HCT116 (cell line): Measurements from ENCODE around the gene CATSPERZ. TPM values are rescaled to one million over a fixed set of nuclear protein-coding genes. Genes with fewer than 3 reads are reported as not detected.

Experiments
- ATAC-seq: fragments of 200-7000 bp; cut with Tn5 transposase; 2 replicates; pipeline ENCODE4 v1.9.1; 2020; ENCODE audit warnings: mild to moderate bottlenecking, moderate library complexity
- BruUV-seq: library from RNA; stranded (reverse); fragments of 400-500 nt; replicated peaks from 2 replicates; lab custom pipeline; 2021; lab: Mats Ljungman, UMichigan
- CTCF ChIA-PET: fragments of 300-600 bp; sonication (Branson Sonifier 250); formaldehyde crosslinking; loops from one replicate; lab custom pipeline; 2021; ENCODE audit warnings: antibody characterized with exemption; lab: Charles Lee
- POLR2A ChIA-PET: fragments of 300-600, 350-600 bp; sonication (Branson Sonifier 250); formaldehyde crosslinking; loops from one replicate; lab custom pipeline; 2021; ENCODE audit warnings: antibody characterized with exemption; lab: Charles Lee
- RAD21 ChIA-PET, 2 experiments: fragments of 300-600 bp; sonication (Branson Sonifier 250); formaldehyde crosslinking; loops; one replicate each; lab custom pipeline; 2023; ENCODE audit warnings: low total read pairs in 2 of 2; ENCODE audit not compliant: uncharacterized antibody in 2 of 2, unreplicated experiment in 2 of 2, low non-redundant PET in 1 of 2; lab: Charles Lee
- DNase-seq: peaks from one replicate; pipeline ENCODE4 v3.0.0-alpha.2; 2010; ENCODE audit warnings: low read depth, low spot score
- H2AFZ ChIP-seq: fragments of 200-600 bp; shearing (Covaris generic), sonication (generic); 2 replicates; pipeline ENCODE4 v1.6.1; 2017; ENCODE audit warnings: low read depth, mixed run types, mixed read lengths, antibody characterized with exemption, low read length; ENCODE audit not compliant: poor library complexity, severe bottlenecking
- H3K27ac ChIP-seq: 2 replicates; pipeline ENCODE4 v1.5.1; 2012; ENCODE audit warnings: low read depth, low read length
- H3K27me3 ChIP-seq: fragments of 200-600 bp; sonication (generic); 2 replicates; pipeline ENCODE4 v1.6.1; 2016; ENCODE audit warnings: mixed run types, low read length, mixed read lengths; ENCODE audit not compliant: insufficient read depth
- H3K36me3 ChIP-seq, 2 experiments: fragments of 200-500 bp in 1 of 2; fragments of 200-600 bp in 1 of 2; sonication (Bioruptor generic) in 1 of 2; sonication (generic) in 1 of 2; 2 replicates each; pipeline versions ENCODE4 v1.5.1 to v1.6.1; 2014 to 2016; ENCODE audit warnings: low read length in 2 of 2, inconsistent platforms in 1 of 2, mixed read lengths in 1 of 2, mixed run types in 1 of 2; ENCODE audit not compliant: insufficient read depth in 2 of 2, control insufficient read depth in 1 of 2
- H3K4me1 ChIP-seq, 2 experiments: fragments of 200-600 bp in 1 of 2; sonication (generic) in 1 of 2; 2 replicates each; pipeline versions ENCODE4 v1.5.1 to v1.6.1; 2012 to 2017; ENCODE audit warnings: low read length in 2 of 2, inconsistent platforms in 1 of 2, mild to moderate bottlenecking in 1 of 2, mixed read lengths in 1 of 2, mixed run types in 1 of 2, moderate library complexity in 1 of 2; ENCODE audit not compliant: insufficient read depth in 2 of 2, control insufficient read depth in 1 of 2
- H3K4me2 ChIP-seq: fragments of 200-600 bp; sonication (generic); 2 replicates; pipeline ENCODE4 v1.6.1; 2017; ENCODE audit warnings: mixed run types, low read length, mixed read lengths
- H3K4me3 ChIP-seq, 2 experiments: fragments of 200-600 bp in 1 of 2; sonication (generic) in 1 of 2; replicated peaks in 1 of 2; 2 replicates each; pipeline ENCODE4 v1.5.1; 2011 to 2016; ENCODE audit warnings: low read length in 2 of 2, control low read depth in 1 of 2, low read depth in 1 of 2, mild to moderate bottlenecking in 1 of 2, mixed read lengths in 1 of 2, mixed run types in 1 of 2
- H3K79me2 ChIP-seq: fragments of 200-600 bp; sonication (generic); 2 replicates; pipeline ENCODE4 v1.6.1; 2017; ENCODE audit warnings: mild to moderate bottlenecking, mixed run types, low read length, moderate library complexity, mixed read lengths; ENCODE audit not compliant: insufficient read depth
- H3K9ac ChIP-seq: fragments of 200-600 bp; sonication (generic); 2 replicates; pipeline ENCODE4 v1.6.1; 2016; ENCODE audit warnings: low read length, mixed read lengths
- H3K9me2 ChIP-seq: fragments of 200-600 bp; sonication (generic), shearing (Covaris generic); 2 replicates; pipeline ENCODE4 v1.6.1; 2017; ENCODE audit warnings: mixed run types, mild to moderate bottlenecking, moderate library complexity; ENCODE audit not compliant: insufficient read depth
- H3K9me3 ChIP-seq, 2 experiments: fragments of 200-500 bp in 1 of 2; fragments of 200-600 bp in 1 of 2; sonication (Bioruptor generic) in 1 of 2; sonication (generic) in 1 of 2; 2 replicates each; pipeline ENCODE4 v1.6.1; 2014 to 2017; ENCODE audit warnings: low read length in 2 of 2, mixed read lengths in 2 of 2, inconsistent platforms in 1 of 2, low read depth in 1 of 2, mild to moderate bottlenecking in 1 of 2, mixed run types in 1 of 2, moderate library complexity in 1 of 2; ENCODE audit not compliant: control insufficient read depth in 1 of 2, insufficient read depth in 1 of 2
- H4K20me1 ChIP-seq: fragments of 200-600 bp; sonication (generic), shearing (Covaris generic); 2 replicates; pipeline ENCODE4 v1.6.1; 2017; ENCODE audit warnings: mixed run types, mild to moderate bottlenecking, moderate library complexity; ENCODE audit not compliant: insufficient read depth
- ELF1 ChIP-seq: IDR thresholded peaks from 2 replicates; pipeline ENCODE4 v1.6.1; 2012; ENCODE audit warnings: low read depth, borderline replicate concordance
- EZH2phosphoT487 ChIP-seq: fragments of 200-600 bp; IDR thresholded peaks from 2 replicates; pipeline ENCODE4 v1.6.1; 2018; ENCODE audit warnings: antibody characterized with exemption, borderline replicate concordance
- POLR2A ChIP-seq: IDR thresholded peaks from 2 replicates; pipeline ENCODE4 v1.7.0; 2011; ENCODE audit warnings: borderline replicate concordance; ENCODE audit not compliant: insufficient read depth, insufficient read length; ENCODE audit errors: extremely low read depth
- POLR2AphosphoS5 ChIP-seq: IDR thresholded peaks from 2 replicates; pipeline ENCODE4 v1.6.1; 2011; ENCODE audit warnings: mild to moderate bottlenecking, low read depth, low read length, moderate library complexity
- SIN3A ChIP-seq: IDR thresholded peaks from 2 replicates; pipeline ENCODE4 v1.6.1; 2012; ENCODE audit warnings: low read depth
- SRF ChIP-seq: IDR thresholded peaks from 2 replicates; pipeline ENCODE4 v1.6.1; 2012; ENCODE audit warnings: low read depth
- YY1 ChIP-seq: IDR thresholded peaks from 2 replicates; pipeline ENCODE4 v1.6.1; 2011; ENCODE audit warnings: low read length, low read depth, moderate library complexity, mild to moderate bottlenecking; ENCODE audit not compliant: insufficient replicate concordance; ENCODE audit errors: extremely low read depth
- intact Hi-C: fragments of 100-400 bp; cut with micrococcal nuclease; formaldehyde crosslinking; loops from 2 replicates; pipeline ENCODE4 v1.10.0; 2022
- total RNA-seq: library from RNA; stranded (reverse); gene quantifications from one replicate; pipeline ENCODE4 v1.2.1, GENCODE V29; 2021; ENCODE audit not compliant: unreplicated experiment
- TF ChIP-seq, protein P1 (sequence below): IDR thresholded peaks from 2 replicates; pipeline ENCODE4 v1.6.1; 2012; ENCODE audit warnings: low read depth

The CATSPERZ gene
- total RNA-seq, 1 experiment from 2014 or later = 1.7 TPM

GRCh38 chr11:64251016-64251752 is 49.0 kb upstream of the CATSPERZ start, which contains the start of gene PLCB3 (continued):
- TF ChIP-seq, protein P1, sequence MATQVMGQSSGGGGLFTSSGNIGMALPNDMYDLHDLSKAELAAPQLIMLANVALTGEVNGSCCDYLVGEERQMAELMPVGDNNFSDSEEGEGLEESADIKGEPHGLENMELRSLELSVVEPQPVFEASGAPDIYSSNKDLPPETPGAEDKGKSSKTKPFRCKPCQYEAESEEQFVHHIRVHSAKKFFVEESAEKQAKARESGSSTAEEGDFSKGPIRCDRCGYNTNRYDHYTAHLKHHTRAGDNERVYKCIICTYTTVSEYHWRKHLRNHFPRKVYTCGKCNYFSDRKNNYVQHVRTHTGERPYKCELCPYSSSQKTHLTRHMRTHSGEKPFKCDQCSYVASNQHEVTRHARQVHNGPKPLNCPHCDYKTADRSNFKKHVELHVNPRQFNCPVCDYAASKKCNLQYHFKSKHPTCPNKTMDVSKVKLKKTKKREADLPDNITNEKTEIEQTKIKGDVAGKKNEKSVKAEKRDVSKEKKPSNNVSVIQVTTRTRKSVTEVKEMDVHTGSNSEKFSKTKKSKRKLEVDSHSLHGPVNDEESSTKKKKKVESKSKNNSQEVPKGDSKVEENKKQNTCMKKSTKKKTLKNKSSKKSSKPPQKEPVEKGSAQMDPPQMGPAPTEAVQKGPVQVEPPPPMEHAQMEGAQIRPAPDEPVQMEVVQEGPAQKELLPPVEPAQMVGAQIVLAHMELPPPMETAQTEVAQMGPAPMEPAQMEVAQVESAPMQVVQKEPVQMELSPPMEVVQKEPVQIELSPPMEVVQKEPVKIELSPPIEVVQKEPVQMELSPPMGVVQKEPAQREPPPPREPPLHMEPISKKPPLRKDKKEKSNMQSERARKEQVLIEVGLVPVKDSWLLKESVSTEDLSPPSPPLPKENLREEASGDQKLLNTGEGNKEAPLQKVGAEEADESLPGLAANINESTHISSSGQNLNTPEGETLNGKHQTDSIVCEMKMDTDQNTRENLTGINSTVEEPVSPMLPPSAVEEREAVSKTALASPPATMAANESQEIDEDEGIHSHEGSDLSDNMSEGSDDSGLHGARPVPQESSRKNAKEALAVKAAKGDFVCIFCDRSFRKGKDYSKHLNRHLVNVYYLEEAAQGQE = no peak

GRCh38 chr11:64251753-64252002 is 48.5 kb upstream of the CATSPERZ start:
- RAD21 ChIA-PET = interaction anchor here in 1 of 2 experiments (1.3 kb wide), 1 partner anchor 47 kb away, joined by 4 read pairs; no protein-coding TSS in a partner anchor
- TF ChIP-seq YY1 = no peak
- TF ChIP-seq ELF1 = no peak
- no peak for TF ChIP-seq EZH2phosphoT487
- TF ChIP-seq POLR2AphosphoS5 = no peak
- no peak for TF ChIP-seq POLR2A
- no peak for TF ChIP-seq SRF
- TF ChIP-seq SIN3A = no peak
- BruUV-seq = no TSS peak
- H3K36me3 ChIP-seq = peaks cover 9 to 25% of the 10 kb centered on the region in 2 experiments; a peak in 3 of 4 replicates
- peak overlapping the region; percentile 96 to 98 for H3K4me3 ChIP-seq
- no peaks in the 10 kb centered on the region for H3K27me3 ChIP-seq
- no peak for DNase-seq
- H3K79me2 ChIP-seq = peaks cover 35% of the 10 kb centered on the region
- POLR2A ChIA-PET = interaction anchor here (0.9 to 1.9 kb wide), 3 partner anchors 17 to 66 kb away, joined by 3 to 10 read pairs (median 7); partner anchors contain the start of genes PRDX5 and TRMT112
- ATAC-seq = no peak
- H3K9me2 ChIP-seq = no peaks in the 10 kb centered on the region
- H3K4me2 ChIP-seq = peak overlapping the region; percentile 95
- H3K27ac ChIP-seq = peak overlapping the region; percentile 89
- no peak overlapping the region for H2AFZ ChIP-seq
- intact Hi-C loops = loop anchor here (2.0 kb wide), 1 partner anchor 53 kb away; the partner anchor contains the start of gene ESRRA
- H4K20me1 ChIP-seq = no peaks in the 10 kb centered on the region
- no peaks in the 10 kb centered on the region for H3K9me3 ChIP-seq
- peaks cover 27 to 66% of the 10 kb centered on the region in 2 experiments for H3K4me1 ChIP-seq
- H3K9ac ChIP-seq = peak overlapping the region; percentile 97
- CTCF ChIA-PET = interaction anchor here (1.1 to 1.5 kb wide), 4 partner anchors 18 to 105 kb away, joined by 3 to 11 read pairs (median 4); partner anchors contain the start of genes NUDT22 and TRPT1
